NCI-H1694 treated with DMSO at 0.1 percent for 48 hours (cell line): Measurements from ENCODE around the gene SPRR2F.

Experiments
- DNase-seq: peaks from one replicate; lab custom pipeline; 2025; lab: John Stamatoyannopoulos, UW

Gene SPRR2F

DNA sequence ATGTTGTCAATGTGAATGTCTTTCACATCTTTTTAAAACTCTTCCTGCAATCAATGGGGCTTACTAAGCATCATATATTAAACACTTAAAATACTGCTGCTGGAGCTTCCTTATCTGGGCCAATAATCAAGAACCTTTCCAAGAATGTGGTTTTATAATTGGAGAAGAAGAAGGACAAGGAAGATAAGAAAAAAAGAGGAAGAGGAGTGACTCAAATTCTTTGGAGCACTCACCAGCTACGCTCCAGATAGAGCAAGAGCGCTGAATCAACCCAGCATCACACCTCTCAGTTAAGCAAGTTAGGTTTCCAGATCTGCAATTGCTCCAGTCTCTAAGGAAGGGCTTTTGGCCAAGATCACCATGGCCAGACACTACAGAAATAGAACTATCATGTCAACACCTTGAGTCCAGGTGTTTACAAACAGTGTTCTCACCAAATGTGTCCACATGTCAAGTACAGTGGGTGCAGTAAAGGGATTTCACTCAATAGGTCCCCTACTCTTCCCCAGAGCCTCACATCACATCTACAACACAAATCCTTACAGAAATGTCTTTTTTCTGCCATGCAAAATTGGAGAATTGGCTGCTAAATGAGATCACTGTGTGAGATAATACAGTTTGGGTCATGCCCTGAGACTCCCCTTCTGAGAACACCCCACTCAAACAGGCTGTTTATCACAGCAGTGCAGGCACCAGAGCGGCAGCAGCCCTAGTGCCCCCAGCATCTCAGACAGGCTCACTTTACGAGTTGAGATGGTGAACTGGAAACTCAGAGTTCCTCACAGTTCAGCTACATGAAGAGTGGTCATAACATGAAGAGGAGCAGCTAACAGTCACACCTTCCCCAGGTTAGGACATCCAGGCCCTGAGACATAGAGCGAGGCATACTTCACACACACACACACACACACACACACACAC, 40.2 kb downstream of the SPRR2F start:
- no peak for DNase-seq

DNA sequence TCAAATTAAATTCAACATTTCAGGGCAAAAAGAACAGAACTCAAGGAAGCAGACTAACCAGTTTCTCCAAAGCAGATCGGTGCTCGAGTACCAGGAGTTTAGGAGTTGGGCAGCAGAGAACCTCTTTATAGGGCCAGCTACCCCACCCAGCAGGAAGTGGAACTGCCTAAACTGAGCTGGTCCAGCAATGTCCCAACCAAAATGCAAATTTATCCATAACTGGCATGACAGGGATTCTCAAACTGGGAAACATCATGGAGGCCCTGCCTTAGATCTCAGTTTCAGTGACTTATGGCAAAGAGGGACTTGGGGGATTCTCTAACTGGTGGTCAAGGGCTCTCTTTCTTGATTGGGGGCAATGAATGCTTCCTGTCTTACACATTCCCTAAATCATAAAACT, 41.8 kb downstream of the SPRR2F start, which contains the start of gene SPRR2B:
Gene SPRR2B (minus strand): TSS at position 101 of the 400 bp plus-strand sequence. CDS start 772 bp downstream, outside the sequence.
- DNase-seq, result no peak

DNA sequence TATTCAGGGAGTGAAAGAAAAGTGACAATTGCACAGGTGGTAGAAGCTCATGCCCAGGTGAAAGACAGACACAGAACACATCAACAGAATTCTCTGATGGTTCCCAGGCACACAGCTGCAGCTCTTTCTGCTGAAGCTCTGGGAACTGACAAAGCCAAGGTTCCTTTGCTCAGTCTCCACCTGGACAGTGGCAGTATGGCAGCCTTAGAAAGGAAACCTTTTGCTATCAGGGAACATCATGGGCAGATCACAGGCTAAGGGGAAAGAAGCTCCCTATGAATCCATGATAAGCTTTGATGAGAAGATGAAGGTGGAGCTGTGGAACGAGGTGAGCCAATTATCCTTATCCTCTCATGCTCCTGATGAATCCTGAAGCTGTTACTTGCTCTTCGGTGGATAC, 43.1 kb downstream of the SPRR2F start:
- no peak for DNase-seq
